K562 (cell line): ENCODE data around the gene SLC26A5. TPM values are rescaled to one million over a fixed set of nuclear protein-coding genes. Genes with fewer than 3 reads are reported as not detected.

Experiments
- ATAC-seq: fragments of 200-7000 bp; cut with Tn5 transposase; 3 replicates; pipeline ENCODE4 v1.9.1; 2020; ENCODE audit warnings: moderate library complexity
- BruUV-seq: library from RNA; stranded (reverse); fragments of 400-500 nt; replicated peaks from 2 replicates; lab custom pipeline; 2021; lab: Mats Ljungman, UMichigan
- CTCF ChIA-PET: fragments of 300-600 bp; formaldehyde crosslinking; extraction: SDS; loops from one replicate; lab custom pipeline; 2021; ENCODE audit warnings: low intra/inter-chr PET ratio; lab: Yijun Ruan, JAX
- POLR2A ChIA-PET: fragments of 300-600, 350-650 bp; sonication (Branson Sonifier 250); formaldehyde crosslinking; extraction: SDS; loops from one replicate; lab custom pipeline; 2021; ENCODE audit warnings: antibody characterized with exemption, inconsistent platforms; lab: Yijun Ruan, JAX
- DNase-seq, 4 experiments: peaks; one replicate each; pipeline versions ENCODE4 v3.0.0 to v3.0.0-alpha.2; 2011 to 2018; ENCODE audit warnings: low spot score in 3 of 4, mixed read lengths in 3 of 4; ENCODE audit errors: extremely low read depth in 1 of 4
- FAIRE-seq: peaks from 2 replicates; lab custom pipeline; 2011; peaks lifted over from hg19 to GRCh38; lab: Jason Lieb, UNC
- H2AFZ ChIP-seq: 2 replicates; pipeline ENCODE4 v1.6.0; 2011; ENCODE audit warnings: low read depth, low read length, control low read depth, inconsistent platforms
- H3K27ac ChIP-seq: fragments of 200-600 bp; 3 replicates; pipeline ENCODE4 v1.8.0; 2011; ENCODE audit warnings: low read depth, mild to moderate bottlenecking, control low read depth, inconsistent platforms, low read length, moderate library complexity, mixed read lengths; ENCODE audit errors: extremely low read depth
- H3K27me3 ChIP-seq, 2 experiments: fragments of 300-600 bp in 1 of 2; 2 replicates in 1 of 2; 3 replicates in 1 of 2; pipeline versions ENCODE4 v1.6.0 to v1.8.0; 2011; ENCODE audit warnings: inconsistent platforms in 2 of 2, low read length in 2 of 2, mild to moderate bottlenecking in 1 of 2, mixed read lengths in 1 of 2, moderate library complexity in 1 of 2; ENCODE audit not compliant: control insufficient read depth in 2 of 2, insufficient read depth in 2 of 2
- H3K36me3 ChIP-seq: fragments of 300-600 bp; 3 replicates; pipeline ENCODE4 v1.8.0; 2011; ENCODE audit warnings: mild to moderate bottlenecking, low read length, inconsistent platforms; ENCODE audit not compliant: control insufficient read depth, insufficient read depth
- H3K4me1 ChIP-seq, 2 experiments: fragments of 200-600 bp in 1 of 2; replicated peaks in 1 of 2; 2 replicates in 1 of 2; 3 replicates in 1 of 2; pipeline versions ENCODE4 v1.5.1 to v1.8.0; 2011; ENCODE audit warnings: inconsistent platforms in 2 of 2, low read length in 2 of 2, mild to moderate bottlenecking in 1 of 2, mixed read lengths in 1 of 2, moderate library complexity in 1 of 2; ENCODE audit not compliant: control insufficient read depth in 2 of 2, insufficient read depth in 2 of 2
- H3K4me2 ChIP-seq: 2 replicates; pipeline ENCODE4 v1.6.1; 2011; ENCODE audit warnings: low read length, control low read depth, inconsistent platforms, mixed read lengths; ENCODE audit not compliant: insufficient read depth
- H3K4me3 ChIP-seq: fragments of 200-600 bp; sonication (generic), shearing (Covaris generic); 2 replicates; pipeline ENCODE4 v1.5.1; 2016; ENCODE audit warnings: control low read depth, inconsistent platforms
- H3K79me2 ChIP-seq: fragments of 200-600 bp; 3 replicates; pipeline ENCODE4 v1.8.0; 2011; ENCODE audit warnings: low read length, inconsistent platforms; ENCODE audit not compliant: control insufficient read depth, insufficient read depth
- H3K9ac ChIP-seq, 2 experiments: 2 replicates each; pipeline versions ENCODE4 v1.6.0 to v1.6.1; 2011; ENCODE audit warnings: low read depth in 2 of 2, low read length in 2 of 2, control low read depth in 1 of 2, inconsistent platforms in 1 of 2, mild to moderate bottlenecking in 1 of 2, mixed read lengths in 1 of 2; ENCODE audit not compliant: insufficient read depth in 1 of 2
- H3K9me1 ChIP-seq: one replicate; pipeline ENCODE4 v1.6.0; 2011; ENCODE audit warnings: inconsistent platforms, mild to moderate bottlenecking, low read length, moderate library complexity; ENCODE audit not compliant: control insufficient read depth, insufficient read depth
- H3K9me3 ChIP-seq: replicated peaks from 2 replicates; pipeline ENCODE4 v1.5.1; 2011; ENCODE audit warnings: low read depth, low read length, inconsistent platforms; ENCODE audit not compliant: control insufficient read depth, insufficient read depth
- H4K20me1 ChIP-seq: replicated peaks from 2 replicates; pipeline ENCODE4 v1.6.1; 2011; ENCODE audit warnings: low read length, inconsistent platforms, mixed read lengths; ENCODE audit not compliant: control insufficient read depth, insufficient read depth
- EWSR1 ChIP-seq: fragments of 450-650 bp; IDR thresholded peaks from 2 replicates; pipeline ENCODE4 v1.6.1; 2018; ENCODE audit warnings: borderline replicate concordance, mild to moderate bottlenecking, low read depth, moderate library complexity; ENCODE audit not compliant: partially characterized antibody
- GMEB1 ChIP-seq: fragments of 250-450 bp; sonication (Bioruptor Pico); IDR thresholded peaks from 2 replicates; pipeline ENCODE4 v1.4.0; 2020; ENCODE audit warnings: mild to moderate bottlenecking
- POLR2AphosphoS2 ChIP-seq: IDR thresholded peaks from 2 replicates; pipeline ENCODE4 v1.6.1; 2012; ENCODE audit warnings: low read length, improper control_type of control experiment
- RBM25 ChIP-seq: fragments of 200-400 bp; formaldehyde crosslinking; IDR thresholded peaks from 2 replicates; pipeline ENCODE4 v1.6.1; 2018; ENCODE audit warnings: low read length, low read depth, moderate library complexity; ENCODE audit not compliant: severe bottlenecking
- SIN3A ChIP-seq, 2 experiments: fragments of 150-350 bp in 1 of 2; IDR thresholded peaks; 2 replicates each; pipeline ENCODE4 v1.6.1; 2011 to 2016; ENCODE audit warnings: borderline replicate concordance in 2 of 2, low read depth in 2 of 2, low read length in 2 of 2, mild to moderate bottlenecking in 2 of 2, moderate library complexity in 2 of 2; ENCODE audit not compliant: control insufficient read depth in 1 of 2
- ZBTB8A ChIP-seq: fragments of 450-650 bp; IDR thresholded peaks from 2 replicates; pipeline ENCODE4 v1.6.1; 2018; ENCODE audit warnings: mild to moderate bottlenecking, moderate library complexity; ENCODE audit not compliant: partially characterized antibody
- ZEB2 ChIP-seq: fragments of 450-650 bp; IDR thresholded peaks from 2 replicates; pipeline ENCODE4 v1.6.1; 2016
- ZNF583 ChIP-seq: fragments of 250-450 bp; sonication (Bioruptor Pico); IDR thresholded peaks from 2 replicates; pipeline ENCODE4 v1.4.0; 2020
- WGBS: fragments of 100-300 bp; shearing (Covaris generic); methylation state at CpG from one replicate; pipeline ENCODE4 v1.1.6; 2016; ENCODE audit warnings: low coverage, mixed read lengths; ENCODE audit not compliant: insufficient coverage; ENCODE audit errors: missing lambda C conversion rate; 5-methylcytosine and 5-hydroxymethylcytosine counted together
- in situ Hi-C: fragments of 300-500 bp; cut with MboI; formaldehyde crosslinking; loops from 4 replicates; pipeline ENCODE4 v1.15.0; 2018; ENCODE audit warnings: inconsistent platforms, mixed read lengths
- intact Hi-C: fragments of 100-400 bp; cut with micrococcal nuclease; formaldehyde crosslinking; loops from 2 replicates; pipeline ENCODE4 v1.14.2; 2022
- polyA plus RNA-seq, 8 experiments: library from polyadenylated mRNA; depleted of rRNA in 4 of 8; stranded (reverse) in 5 of 8; unstranded in 3 of 8; fragments of >200 nt; fragmentation: Nextera tagmentation in 2 of 8; fragmentation: Illumina TruSeq in 1 of 8; extraction: Ambion mirVana in 2 of 8; extraction: Trizol in 1 of 8; gene quantifications; 2 replicates each; pipeline versions ENCODE4 v1.2.1 to v1.2.3, GENCODE V29; 2011 to 2014; ENCODE audit warnings: inconsistent platforms in 1 of 8, missing spikeins in 1 of 8
- total RNA-seq, 7 experiments: library from RNA; depleted of rRNA in 6 of 7; stranded (reverse); fragments of >200 nt in 6 of 7; fragmentation: Illumina TruSeq in 2 of 7; extraction: Trizol in 2 of 7; gene quantifications; 2 replicates each; pipeline versions ENCODE4 v1.2.1 to v1.2.3, GENCODE V29; 2011 to 2021; ENCODE audit warnings: low replicate concordance in 1 of 7

Gene SLC26A5
- total and polyA plus RNA-seq, 9 of the 15 experiments (the other 6 are each of a cell fraction or from before 2014, with no cell fraction given): not detected

- Histone ChIP-seq H3K9ac (no peak overlapping the region), H3K27ac (no peak overlapping the region), H3K4me2 (no peak overlapping the region), H3K27me3 (peaks cover 33 to 41% of the 10 kb centered on the region in 2 experiments; a peak in 4 of 5 replicates), H4K20me1 (no peaks in the 10 kb centered on the region), H3K4me3 (no peak overlapping the region), H3K79me2 (no peaks in the 10 kb centered on the region), H3K9me3 (no peaks in the 10 kb centered on the region), H2AFZ (no peak overlapping the region), H3K9me1 (no peaks in the 10 kb centered on the region), H3K4me1 (no peaks in the 10 kb centered on the region), H3K36me3 (no peaks in the 10 kb centered on the region)
- ATAC-seq: no peak
- 14% methylated on average over 8 of the region's 8 CpGs for WGBS
- BruUV-seq: no TSS peak
- in situ Hi-C loops: no loop called here
- TF ChIP-seq GMEB1 (CRISPR knock-in tag): no peak
- no peak for TF ChIP-seq SIN3A (IDR thresholded peaks at IDR 0.05; ENCODE audit: borderline replicate concordance in 2 of 2, control insufficient read depth in 1 of 2, low read depth in 2 of 2, low read length in 2 of 2)
- TF ChIP-seq ZBTB8A: no peak
- no peak for TF ChIP-seq ZEB2
- TF ChIP-seq POLR2AphosphoS2: no peak
- no peak for TF ChIP-seq EWSR1
- TF ChIP-seq RBM25: peak; percentile 74
- TF ChIP-seq ZNF583 (CRISPR knock-in tag): no peak
- FAIRE-seq: no peak
- no peak for DNase-seq
- POLR2A ChIA-PET: no interaction called here
- intact Hi-C loops: no loop called here
- CTCF ChIA-PET: no interaction called here
These were observed 6.3 kb downstream of the SLC26A5 start for GRCh38 chr7:103439661-103440060.
